VCaP (cell line): ENCODE data around the gene DNER.

Experiments
- H3K27ac ChIP-seq: fragments of 450-650 bp; 2 replicates; pipeline ENCODE4 v1.5.1; 2017
- CTCF ChIP-seq: fragments of 450-650 bp; conservative IDR thresholded peaks from 2 replicates; pipeline ENCODE4 v1.5.1; 2017; ENCODE audit warnings: mild to moderate bottlenecking, moderate library complexity

Gene DNER

GRCh38 chr2:229674830-229675530 is 39.4 kb downstream of the DNER start:
- TF ChIP-seq CTCF, result no peak
- no peak overlapping the region for H3K27ac ChIP-seq

- no peak overlapping the region for H3K27ac ChIP-seq
- TF ChIP-seq CTCF, result no peak
Measured at GRCh38 chr2:229673676-229674075, 40.7 kb downstream of the DNER start.

GRCh38 chr2:229672021-229672420 is 42.3 kb downstream of the DNER start:
- H3K27ac ChIP-seq, result no peak overlapping the region
- no peak for TF ChIP-seq CTCF

- TF ChIP-seq CTCF, result no peak
- no peak overlapping the region for H3K27ac ChIP-seq
Measured at GRCh38 chr2:229669841-229670240, 44.5 kb downstream of the DNER start.

- TF ChIP-seq CTCF, result no peak
- H3K27ac ChIP-seq, result no peak overlapping the region
Measured at GRCh38 chr2:229666811-229667210, 47.5 kb downstream of the DNER start.

- TF ChIP-seq CTCF, result no peak
- H3K27ac ChIP-seq, result no peak overlapping the region
Measured at GRCh38 chr2:229665158-229665557, 49.2 kb downstream of the DNER start.

- no peak for TF ChIP-seq CTCF
- H3K27ac ChIP-seq, result no peak overlapping the region
Measured at GRCh38 chr2:229661478-229661877, 52.9 kb downstream of the DNER start.
